GM18951 (cell line): Measurements from ENCODE around the gene IGLON5.

Experiments used
- POLR2A ChIP-seq: IDR thresholded peaks from 4 replicates; pipeline ENCODE4 v1.6.1; 2011; ENCODE audit warnings: mild to moderate bottlenecking; ENCODE audit not compliant: insufficient read length, insufficient read depth; ENCODE audit errors: extremely low read depth
- in situ Hi-C: fragments of 300-500 bp; cut with MboI; formaldehyde crosslinking; loops from one replicate; pipeline ENCODE4 v1.12.0; 2022; ENCODE audit warnings: low sequenced_read_pairs, mixed read lengths, inconsistent platforms; ENCODE audit not compliant: unreplicated experiment

The IGLON5 gene

GRCh38 chr19:51294977-51295375 is 16.5 kb upstream of the IGLON5 start:
- in situ Hi-C loops = no loop called here
- TF ChIP-seq POLR2A = no peak

- no peak for TF ChIP-seq POLR2A
- in situ Hi-C loops = no loop called here
Measured at GRCh38 chr19:51295382-51296126, 15.9 kb upstream of the IGLON5 start.

DNA sequence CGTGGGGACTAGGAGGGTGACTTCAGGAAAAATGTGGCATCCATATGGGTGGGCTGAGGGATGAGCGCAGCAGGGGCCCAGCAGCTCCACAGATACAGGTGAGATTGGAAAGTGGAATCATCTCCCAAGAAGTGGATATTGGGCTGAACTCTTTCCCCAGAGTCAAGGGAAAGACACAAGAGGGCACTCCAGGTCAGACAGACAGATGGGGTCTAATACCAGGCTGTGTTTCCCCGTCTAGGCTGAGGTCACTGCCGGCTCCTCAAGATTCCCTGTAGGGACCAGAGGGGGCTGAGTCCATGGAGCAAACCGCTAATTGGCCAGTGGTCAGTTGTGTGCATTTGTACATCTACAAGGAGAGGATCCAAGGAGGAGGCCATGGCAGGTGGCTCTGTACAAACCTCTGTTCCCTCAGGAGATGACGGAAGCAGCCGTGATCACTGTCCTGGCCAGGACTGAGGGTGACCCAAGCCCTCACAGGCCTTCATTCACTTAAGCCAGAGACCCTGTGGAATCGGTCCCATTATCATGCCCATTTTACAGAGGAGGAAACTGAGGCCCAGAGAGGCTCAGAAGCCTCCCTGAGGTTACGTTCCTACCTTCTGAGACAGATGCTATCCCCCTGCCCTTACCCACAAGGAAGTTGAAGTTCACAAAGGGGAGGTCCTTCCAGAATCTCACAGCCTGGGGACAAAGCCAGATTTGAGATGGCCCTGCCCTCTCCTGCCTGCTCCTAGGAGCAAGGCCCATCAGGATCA is 14.9 kb upstream of the IGLON5 start:
- no peak for TF ChIP-seq POLR2A
- in situ Hi-C loops = no loop called here

DNA sequence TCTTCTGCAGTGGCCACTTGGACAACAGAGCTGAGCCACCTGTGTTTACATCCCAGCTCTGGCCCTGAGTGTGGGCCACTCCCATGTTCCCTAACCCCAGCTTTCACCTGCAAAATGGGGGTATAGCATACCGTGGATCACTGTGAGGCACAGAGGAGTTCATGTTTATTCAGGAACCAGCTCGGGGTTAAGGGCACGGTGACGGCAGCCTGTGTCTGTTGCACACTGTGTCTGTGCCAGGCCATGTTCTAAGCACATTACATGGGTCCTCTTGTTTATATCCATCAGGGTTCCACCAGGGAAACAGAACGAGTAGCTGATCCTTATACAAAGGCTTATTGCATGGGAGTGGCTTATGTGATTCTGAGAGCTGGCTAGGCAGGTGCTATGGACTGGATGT is 14.0 kb upstream of the IGLON5 start:
- TF ChIP-seq POLR2A = no peak
- in situ Hi-C loops = no loop called here

- in situ Hi-C loops = no loop called here
- no peak for TF ChIP-seq POLR2A
Measured at GRCh38 chr19:51301266-51301665, 10.2 kb upstream of the IGLON5 start.

GRCh38 chr19:51305479-51305878 is 6.0 kb upstream of the IGLON5 start:
- in situ Hi-C loops = no loop called here
- no peak for TF ChIP-seq POLR2A

DNA sequence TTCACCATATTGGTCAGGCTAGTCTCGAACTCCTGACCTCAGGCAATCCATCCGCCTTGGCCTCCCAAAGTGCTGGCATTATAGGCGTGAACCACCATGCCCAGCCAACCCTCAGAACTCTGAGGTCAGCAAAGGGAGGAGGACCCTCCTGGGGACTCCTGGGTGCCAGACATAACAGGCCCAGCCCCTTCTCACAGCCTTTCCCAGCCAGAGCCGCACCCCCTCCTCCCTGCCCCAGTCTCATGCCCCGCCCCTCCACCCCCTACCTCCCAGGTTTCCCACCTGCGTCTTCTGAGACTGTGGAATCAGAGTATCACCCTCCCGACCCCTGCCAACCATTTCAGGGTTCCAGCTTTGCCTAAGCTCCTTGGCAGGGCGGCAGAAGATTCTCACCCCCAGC is 5.2 kb downstream of the IGLON5 start:
- in situ Hi-C loops = no loop called here
- TF ChIP-seq POLR2A = no peak

DNA sequence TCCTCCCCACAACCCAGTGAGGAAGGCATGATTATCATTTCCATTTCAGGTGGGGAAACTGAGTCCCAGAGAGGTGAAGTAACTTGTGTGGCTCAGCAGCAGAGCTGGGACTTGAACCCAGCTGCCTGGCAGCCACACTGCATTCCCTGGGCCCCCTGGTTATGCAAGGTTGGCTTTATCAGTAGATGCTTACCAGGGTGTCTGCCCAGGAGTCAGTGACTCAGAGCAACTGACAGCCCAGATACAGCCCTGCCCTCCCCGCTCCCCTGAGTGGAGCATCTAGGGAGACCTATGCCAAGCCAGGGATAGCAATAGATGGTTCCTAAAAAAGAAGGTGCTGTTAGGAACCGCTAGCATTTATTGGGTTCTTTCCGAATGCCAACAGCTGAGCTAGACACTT is 5.9 kb downstream of the IGLON5 start:
- in situ Hi-C loops = no loop called here

DNA sequence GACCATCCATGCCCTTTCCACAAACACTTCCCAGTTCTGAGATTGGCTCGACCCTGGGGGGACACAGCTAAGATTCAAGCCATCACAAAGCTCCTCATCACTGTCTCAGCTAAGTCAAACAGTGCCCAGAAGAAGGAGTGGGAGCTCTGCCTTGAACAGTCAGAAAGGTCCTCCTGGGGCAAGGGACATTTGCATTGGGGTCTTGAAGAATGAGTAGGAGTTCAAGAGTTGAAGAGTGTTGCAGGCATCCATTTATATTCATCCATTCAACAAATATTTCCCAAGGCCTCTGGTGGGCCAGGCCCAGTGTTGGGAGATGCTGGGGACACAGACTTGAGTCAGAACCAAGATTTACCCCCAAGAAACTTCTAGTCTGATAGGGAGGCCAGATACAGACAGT is 6.5 kb downstream of the IGLON5 start:
- in situ Hi-C loops = no loop called here
- TF ChIP-seq POLR2A = no peak

More for the DNA sequence above, 5.9 kb downstream of the IGLON5 start:
- no peak for TF ChIP-seq POLR2A

- in situ Hi-C loops = no loop called here
- TF ChIP-seq POLR2A = no peak
Measured at GRCh38 chr19:51318687-51319648, 7.5 kb downstream of the IGLON5 start.

DNA sequence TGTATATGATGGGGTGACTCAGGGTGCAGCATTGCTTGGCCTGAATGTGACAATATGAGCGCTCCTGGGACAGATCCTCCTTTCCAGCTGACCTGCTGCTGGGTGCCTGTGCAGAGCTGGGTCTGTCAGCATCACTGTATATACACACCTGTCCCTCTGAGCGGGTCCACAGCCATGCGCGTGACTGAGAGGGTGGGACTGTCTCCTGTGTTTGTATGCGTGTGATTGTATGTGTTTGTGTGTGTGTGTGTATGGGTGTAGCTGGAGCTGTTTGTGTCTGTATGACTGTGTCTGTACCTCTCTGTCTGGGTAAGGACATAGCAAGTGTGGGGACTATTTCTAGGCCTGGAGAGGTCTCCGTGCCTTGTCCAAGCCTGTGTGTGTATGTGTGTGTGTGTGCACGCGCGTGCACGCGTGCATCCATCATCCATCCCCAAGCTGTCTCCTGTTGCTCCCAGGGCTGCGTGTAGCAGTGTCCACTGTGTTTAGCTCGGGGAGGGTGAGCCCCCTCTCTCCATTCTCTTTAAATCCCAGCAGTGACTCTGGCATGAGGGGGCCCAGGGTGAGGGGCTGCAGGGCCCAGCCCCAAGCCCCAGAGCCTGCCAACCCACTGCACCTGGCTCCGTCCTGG is 8.3 kb downstream of the IGLON5 start:
- TF ChIP-seq POLR2A = no peak
- in situ Hi-C loops = no loop called here

DNA sequence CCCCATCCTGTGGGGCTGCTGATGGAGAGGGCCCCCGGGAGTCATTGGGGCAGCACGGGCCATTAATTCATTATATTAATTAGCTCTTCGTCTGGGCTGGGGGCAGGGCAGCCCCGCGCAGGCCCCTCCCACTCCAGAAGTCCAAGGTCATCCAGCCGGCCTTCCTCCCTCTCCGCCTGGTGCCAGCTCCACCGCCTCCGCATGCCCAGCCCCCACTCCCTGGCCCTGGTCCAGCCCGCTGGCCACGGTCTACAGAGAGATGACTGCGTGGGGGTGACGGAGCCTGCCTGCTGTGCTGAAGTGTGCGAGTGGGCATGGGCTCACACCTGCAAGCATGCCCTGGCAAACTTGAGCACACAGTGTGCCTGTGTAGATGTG is 8.8 kb downstream of the IGLON5 start:
- in situ Hi-C loops = no loop called here
- no peak for TF ChIP-seq POLR2A

- no peak for TF ChIP-seq POLR2A
- in situ Hi-C loops = no loop called here
Measured at GRCh38 chr19:51321799-51322198, 10.4 kb downstream of the IGLON5 start.
